Activated effector memory CD4-positive, alpha-beta T cell treated with anti-CD3 and anti-CD28 coated beads, Interleukin-2, amount 50 U/mL, for 16 hours (primary cell): ENCODE data around the gene NKAIN2.
"Not testable (repeated sequence)": the region's sequence is repeated elsewhere in the genome, so short reads cannot be mapped to it uniquely, and the experiment has no call there.

Source experiments
- DNase-seq: peaks from one replicate; pipeline ENCODE4 v3.0.0-alpha.2; 2020

NKAIN2 gene

GRCh38 chr6:123896869-123897268 lies 93.2 kb downstream of the NKAIN2 start:
- no peak for DNase-seq

DNA sequence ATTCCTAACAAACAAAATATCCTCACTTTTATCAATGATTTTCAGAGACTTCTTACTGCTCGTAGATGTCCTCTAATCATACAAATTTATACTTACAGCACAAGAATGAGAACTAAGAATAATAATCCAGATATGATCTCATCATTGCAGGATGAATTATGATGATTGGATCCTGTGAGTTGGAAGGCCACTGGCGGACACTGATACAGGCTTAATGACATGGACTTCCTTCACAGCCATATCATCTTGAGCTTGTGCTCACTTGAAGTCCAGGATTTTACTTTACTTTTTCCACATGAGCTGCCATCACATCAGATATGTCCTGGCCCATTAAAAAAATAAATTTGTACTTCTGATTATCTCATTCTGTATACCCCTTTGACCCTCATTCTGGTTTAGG lies 94.3 kb downstream of the NKAIN2 start:
- DNase-seq = no peak

DNA sequence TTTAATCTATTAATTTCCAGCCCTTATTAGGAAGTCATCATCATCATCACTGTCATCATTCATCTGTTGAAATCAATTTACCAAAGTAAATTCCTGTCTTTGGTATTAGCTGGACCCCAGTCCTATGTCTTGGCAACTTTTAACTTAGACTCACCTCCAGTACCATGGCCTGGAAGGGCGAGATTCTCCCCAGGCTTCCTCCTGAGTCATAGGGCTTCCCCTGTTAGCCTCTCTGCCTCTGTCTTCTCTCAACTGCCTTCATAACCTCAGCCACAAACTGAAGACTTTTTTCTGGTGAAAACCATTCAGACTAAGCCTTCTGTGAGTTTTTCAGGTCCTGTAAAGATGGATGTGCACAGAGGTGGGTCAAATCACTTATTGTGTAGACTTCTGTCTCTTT lies 95.0 kb downstream of the NKAIN2 start:
- DNase-seq = no peak

DNA sequence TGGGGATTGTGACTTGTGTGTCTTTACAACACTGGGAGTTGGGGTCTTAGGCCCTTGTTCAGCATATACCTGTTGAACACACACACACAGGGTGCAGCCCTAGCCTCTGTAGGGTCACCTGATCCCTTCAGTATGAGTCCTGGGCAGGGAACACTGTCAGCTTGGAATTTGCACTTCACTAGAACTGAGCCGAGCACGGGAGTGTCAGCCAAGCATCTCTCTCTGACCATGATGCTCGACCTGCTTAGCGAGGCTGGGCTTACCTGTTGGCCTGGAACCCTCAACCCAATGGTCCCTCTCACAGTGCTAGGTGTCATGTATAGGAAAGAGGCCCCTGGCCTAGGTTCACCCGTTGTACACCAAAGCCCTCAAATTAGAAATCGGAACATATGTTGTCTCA lies 96.1 kb downstream of the NKAIN2 start:
- no peak for DNase-seq

GRCh38 chr6:123901436-123901835 lies 97.8 kb downstream of the NKAIN2 start:
- DNase-seq = no peak

DNA sequence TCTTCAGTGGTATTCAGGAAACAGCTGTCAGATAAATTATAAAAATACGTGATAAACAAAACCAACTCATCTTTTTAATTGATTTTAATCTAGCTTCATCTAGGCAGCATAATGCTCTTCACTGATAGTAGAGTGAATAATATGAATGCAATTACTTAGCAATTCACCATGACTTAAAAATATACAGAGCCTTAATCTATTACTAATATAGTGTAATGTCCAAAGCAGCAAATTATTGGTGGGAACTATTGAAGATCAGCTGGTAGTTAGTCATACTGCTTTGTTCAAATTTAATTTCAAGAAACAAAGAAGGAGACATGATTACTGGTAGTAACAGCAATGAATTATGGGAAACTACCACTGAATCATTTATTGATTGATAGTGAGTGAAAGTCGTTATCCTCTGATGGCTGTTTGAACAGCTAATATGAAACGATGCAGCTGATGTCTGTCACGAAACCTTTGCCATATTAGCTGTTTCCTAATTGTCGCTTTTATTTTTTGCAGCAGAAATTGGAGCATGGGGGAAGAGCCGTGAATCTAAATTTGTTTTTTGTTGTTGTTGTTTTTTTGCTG lies 99.2 kb downstream of the NKAIN2 start:
- no peak for DNase-seq

GRCh38 chr6:123904228-123904627 lies 100.6 kb downstream of the NKAIN2 start:
- DNase-seq = no peak

- DNase-seq = no peak
Observed at GRCh38 chr6:123908797-123909196, 105.1 kb downstream of the NKAIN2 start.

DNA sequence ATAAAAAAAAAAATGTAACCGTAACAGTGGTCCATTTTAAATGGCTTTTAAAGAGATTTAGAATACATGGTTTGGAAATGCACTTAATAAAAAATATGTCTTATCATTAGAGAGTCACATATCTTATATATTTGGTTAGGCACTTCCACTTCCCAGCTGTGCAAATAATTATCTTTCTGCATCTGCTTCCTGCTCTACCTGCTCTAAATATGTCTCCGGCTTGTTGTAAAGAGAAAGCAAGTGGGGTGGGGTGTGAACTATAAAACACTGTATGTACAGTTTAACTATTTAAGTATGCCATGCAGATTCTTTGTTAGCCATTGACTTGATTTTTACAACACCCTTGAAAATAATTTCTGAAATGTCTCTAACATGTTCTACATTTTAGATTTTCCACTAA lies 106.3 kb downstream of the NKAIN2 start:
- DNase-seq = no peak

GRCh38 chr6:123913863-123914262 lies 110.2 kb downstream of the NKAIN2 start:
- DNase-seq = no peak

DNA sequence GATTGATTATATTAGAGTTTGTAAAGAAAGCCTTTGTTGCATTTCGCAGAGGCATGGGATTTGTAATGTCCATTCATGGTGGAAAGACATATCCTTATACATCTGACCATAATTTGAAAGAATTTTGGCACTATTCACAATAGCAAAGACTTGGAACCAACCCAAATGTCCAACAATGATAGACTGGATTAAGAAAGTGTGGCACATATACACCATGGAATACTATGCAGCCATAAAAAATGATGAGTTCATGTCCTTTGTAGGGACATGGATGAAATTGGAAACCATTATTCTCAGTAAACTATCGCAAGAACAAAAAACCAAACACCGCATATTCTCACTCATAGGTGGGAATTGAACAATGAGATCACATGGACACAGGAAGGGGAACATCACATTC lies 119.7 kb downstream of the NKAIN2 start:
- not testable (repeated sequence) for DNase-seq

- no peak for DNase-seq
Observed at GRCh38 chr6:123925350-123925749, 121.7 kb downstream of the NKAIN2 start.

GRCh38 chr6:123925842-123926399 lies 122.3 kb downstream of the NKAIN2 start:
- DNase-seq = no peak

GRCh38 chr6:123928529-123928928 lies 124.9 kb downstream of the NKAIN2 start:
- no peak for DNase-seq

DNA sequence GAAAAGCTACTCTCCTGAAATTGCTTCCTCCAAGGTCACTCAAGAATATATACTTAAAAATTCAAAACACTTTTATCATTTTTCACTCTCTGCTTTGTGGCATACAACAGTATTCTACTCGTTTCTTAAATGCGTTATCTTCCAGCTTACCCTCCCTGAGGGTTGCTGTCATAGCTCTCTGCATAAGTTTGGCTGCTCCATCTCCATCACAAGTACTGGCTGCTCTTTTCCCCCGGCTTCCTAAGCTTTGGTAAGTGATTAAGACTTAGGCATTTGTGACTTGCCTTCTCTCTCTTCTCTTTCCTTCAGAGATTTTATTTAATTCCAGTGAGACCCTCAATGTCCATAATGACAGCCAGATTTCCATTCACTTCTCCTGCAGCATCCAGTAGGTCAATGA lies 128.3 kb downstream of the NKAIN2 start:
- DNase-seq = no peak

- no peak for DNase-seq
Observed at GRCh38 chr6:123940551-123940950, 136.9 kb downstream of the NKAIN2 start.

DNA sequence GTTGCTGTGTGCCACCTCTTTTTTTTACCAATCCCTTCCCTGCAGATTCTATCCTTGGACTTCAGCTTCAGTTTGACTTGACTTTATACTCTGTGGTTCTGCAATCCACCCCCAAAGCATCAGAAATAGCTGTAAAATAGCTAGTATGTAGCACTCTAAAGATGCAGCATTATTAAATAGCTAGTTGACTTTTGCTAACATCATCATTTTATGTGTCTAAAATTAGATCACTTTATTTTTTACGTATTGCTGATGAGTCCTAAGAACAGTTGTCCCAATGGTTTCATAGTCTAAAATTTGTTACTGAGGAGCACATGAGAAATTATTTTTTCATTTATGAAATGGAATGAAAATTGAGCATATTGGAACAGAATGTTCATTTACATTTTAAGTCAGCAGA lies 138.2 kb downstream of the NKAIN2 start:
- no peak for DNase-seq

DNA sequence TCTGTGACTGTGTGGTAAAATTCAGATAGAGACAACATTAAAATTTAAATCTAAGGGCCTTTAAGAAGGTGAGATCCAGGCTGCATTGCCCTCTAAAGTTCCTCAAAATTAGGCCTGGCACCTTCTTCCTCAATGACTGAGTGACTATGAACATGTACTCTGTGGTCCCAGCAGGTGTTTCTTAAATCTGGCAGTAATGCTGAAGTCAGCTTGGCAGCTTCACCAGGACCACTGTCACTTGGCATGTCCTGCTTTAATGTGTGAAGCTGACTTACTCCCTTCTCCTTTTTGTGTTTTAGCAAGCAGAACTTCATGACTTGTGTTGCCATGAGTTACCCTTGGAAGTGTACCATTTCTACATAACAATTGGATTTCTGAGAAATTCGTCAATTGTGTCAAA lies 141.7 kb downstream of the NKAIN2 start:
- DNase-seq = no peak

DNA sequence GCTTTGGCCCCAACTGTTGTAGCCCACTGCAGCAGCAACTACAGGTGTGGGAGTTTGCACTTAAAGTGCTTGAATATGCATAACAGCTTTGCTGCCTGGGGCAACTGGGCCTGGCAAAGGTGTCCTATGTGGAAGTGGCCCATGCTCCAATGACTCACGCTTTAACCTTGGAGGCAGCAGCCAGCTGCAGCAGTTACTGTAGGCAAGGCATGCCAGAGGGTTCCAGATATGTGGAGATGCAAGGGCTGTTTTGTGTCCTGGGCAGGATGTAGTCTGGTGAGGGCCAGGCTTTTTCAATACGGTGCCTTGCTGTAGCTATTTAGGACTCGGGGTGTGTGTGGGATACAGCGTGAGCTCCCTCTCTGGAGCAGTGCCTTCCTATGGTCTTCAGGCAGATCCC lies 150.3 kb downstream of the NKAIN2 start:
- no peak for DNase-seq

DNA sequence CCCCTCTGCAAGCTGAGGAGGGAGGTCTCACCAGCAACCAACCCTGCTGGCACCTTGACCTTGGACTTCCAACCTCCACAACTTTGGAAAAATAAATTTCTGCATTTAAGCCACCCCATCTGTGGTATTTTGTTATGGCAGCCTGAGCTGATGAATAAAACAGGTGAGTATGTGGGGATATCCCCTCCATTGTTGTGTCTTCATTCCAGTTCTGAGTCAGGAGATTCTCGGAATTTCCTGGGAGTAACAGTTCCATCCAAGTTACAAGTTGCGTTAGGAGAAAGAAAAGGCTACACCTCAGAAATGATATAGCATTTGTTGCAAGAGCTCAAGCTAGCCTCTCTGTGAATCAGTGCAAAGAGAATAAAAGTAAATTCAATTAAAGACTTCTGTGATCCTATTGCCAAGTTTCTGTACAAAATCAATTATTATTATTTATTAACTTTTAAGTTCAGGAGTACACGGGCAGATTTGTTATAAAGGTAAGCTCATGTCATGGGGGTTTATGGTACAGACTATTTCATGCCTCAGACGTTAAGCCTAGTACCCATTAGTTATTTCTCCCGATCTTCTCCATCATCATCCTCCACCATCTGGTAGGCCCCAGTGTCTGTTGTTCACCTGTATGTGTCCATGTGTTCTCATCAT lies 153.0 kb downstream of the NKAIN2 start:
- no peak for DNase-seq

DNA sequence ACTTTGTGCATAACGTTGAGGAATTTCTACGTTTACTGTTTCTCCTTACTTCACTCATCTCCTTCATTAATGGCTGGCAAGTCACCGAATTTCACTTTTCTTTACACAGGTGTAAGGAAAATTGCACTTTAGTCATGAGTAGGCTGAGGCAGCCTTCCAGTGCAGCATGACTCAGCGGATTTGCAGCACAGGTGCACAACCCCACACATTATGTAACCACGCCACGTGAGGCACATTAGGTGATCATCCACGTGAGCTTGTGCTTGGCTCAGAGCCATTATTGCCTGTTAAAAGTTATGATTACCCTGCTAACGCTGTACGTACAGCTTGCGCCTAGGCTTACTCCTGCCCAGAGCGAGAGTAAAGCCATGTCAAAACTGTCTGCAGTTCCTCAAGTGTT lies 158.8 kb downstream of the NKAIN2 start:
- no peak for DNase-seq

DNA sequence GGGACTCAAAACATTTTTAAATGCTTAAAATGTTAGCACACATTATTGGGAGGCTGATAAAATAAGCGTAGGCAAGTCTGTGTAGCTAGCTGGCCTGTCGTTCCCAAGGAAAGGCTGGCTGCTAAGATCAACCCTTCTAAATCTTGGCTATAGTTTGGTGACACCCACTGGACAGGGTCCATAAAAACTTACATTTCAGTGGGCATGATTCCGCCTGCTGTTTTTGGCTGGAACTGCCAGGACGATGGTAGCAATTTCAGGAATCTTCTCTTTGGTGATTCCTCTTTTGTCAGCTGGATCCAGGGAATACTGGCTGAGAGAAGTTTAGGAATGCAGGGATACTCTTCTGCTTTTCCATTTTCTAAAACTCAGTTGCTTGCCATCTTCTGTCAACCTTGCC lies 162.2 kb downstream of the NKAIN2 start:
- DNase-seq = no peak

DNA sequence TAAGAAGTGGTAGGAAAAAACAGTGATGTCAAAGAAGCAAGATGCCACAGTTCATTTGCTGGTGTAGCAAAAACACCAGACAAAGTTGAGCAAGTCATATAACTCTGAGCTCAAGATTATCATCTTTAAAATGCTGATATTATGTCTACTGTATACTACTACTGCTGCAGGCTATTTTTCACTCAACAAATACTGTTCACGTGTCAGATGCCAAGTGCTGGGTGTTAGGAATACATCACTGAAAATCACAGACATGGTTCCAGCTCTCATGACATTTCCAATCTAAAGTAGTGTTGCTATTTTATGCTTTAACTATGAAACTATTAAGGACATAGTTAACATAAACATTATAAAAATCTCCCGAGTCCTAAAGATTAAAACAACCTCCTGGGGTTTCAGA lies 163.0 kb downstream of the NKAIN2 start:
- DNase-seq = no peak

GRCh38 chr6:123967905-123968304 lies 164.2 kb downstream of the NKAIN2 start:
- no peak for DNase-seq
